H1 (cell line): ENCODE data around the gene TEX10. TPM values are rescaled to one million over a fixed set of nuclear protein-coding genes. Genes with fewer than 3 reads are reported as not detected.

ENCODE experiments used
- CTCF ChIA-PET: fragments of 300-600 bp; sonication (Branson Sonifier 250); formaldehyde crosslinking; loops from one replicate; lab custom pipeline; 2021; ENCODE audit not compliant: partially characterized antibody; lab: Charles Lee
- POLR2A ChIA-PET: fragments of 300-600 bp; sonication (Branson Sonifier 250); formaldehyde crosslinking; loops from one replicate; lab custom pipeline; 2021; ENCODE audit warnings: inconsistent platforms; ENCODE audit not compliant: partially characterized antibody; lab: Charles Lee
- DNase-seq, 2 experiments: peaks; one replicate each; pipeline versions ENCODE4 v3.0.0 to v3.0.0-alpha.2; 2010 to 2022; ENCODE audit warnings: low spot score in 2 of 2, low read depth in 1 of 2, mixed read lengths in 1 of 2
- FAIRE-seq: peaks from 2 replicates; lab custom pipeline; 2011; peaks lifted over from hg19 to GRCh38; lab: Jason Lieb, UNC
- H2AFZ ChIP-seq: 2 replicates; pipeline ENCODE4 v1.8.1; 2012; ENCODE audit warnings: low read length, inconsistent platforms
- H2AK5ac ChIP-seq: 2 replicates; pipeline ENCODE4 v1.6.1; 2013; ENCODE audit warnings: low read depth, low read length
- H2BK120ac ChIP-seq: replicated peaks from 2 replicates; pipeline ENCODE3; 2013; ENCODE audit warnings: low read depth, low read length, inconsistent platforms
- H2BK12ac ChIP-seq: 2 replicates; pipeline ENCODE4 v1.6.1; 2013; ENCODE audit warnings: low read depth, low read length
- H2BK15ac ChIP-seq: 2 replicates; pipeline ENCODE4 v1.6.1; 2013; ENCODE audit warnings: low read length
- H2BK20ac ChIP-seq: 2 replicates; pipeline ENCODE4 v1.6.1; 2013; ENCODE audit warnings: low read length
- H2BK5ac ChIP-seq: 2 replicates; pipeline ENCODE4 v1.6.1; 2013; ENCODE audit warnings: low read depth, low read length
- H3K14ac ChIP-seq: 2 replicates; pipeline ENCODE4 v1.6.1; 2013; ENCODE audit warnings: inconsistent platforms; ENCODE audit not compliant: insufficient read length
- H3K18ac ChIP-seq: 2 replicates; pipeline ENCODE4 v1.6.1; 2013; ENCODE audit warnings: low read length; ENCODE audit errors: extremely low read depth
- H3K23ac ChIP-seq: 2 replicates; pipeline ENCODE4 v1.6.1; 2013; ENCODE audit warnings: inconsistent platforms; ENCODE audit not compliant: insufficient read length
- H3K23me2 ChIP-seq: 2 replicates; pipeline ENCODE4 v1.6.1; 2013; ENCODE audit warnings: low read depth, low read length
- H3K27ac ChIP-seq: 2 replicates; pipeline ENCODE4 v1.6.1; 2011; ENCODE audit warnings: low read depth, low read length, inconsistent platforms
- H3K27me3 ChIP-seq, 4 experiments: replicated peaks in 1 of 4; 1 replicate in 1 of 4; 2 replicates in 3 of 4; pipeline versions ENCODE4 v1.6.1 to v1.8.1; 2011 to 2013; ENCODE audit warnings: low read length in 3 of 4, mild to moderate bottlenecking in 3 of 4, inconsistent platforms in 2 of 4, mixed read lengths in 2 of 4, moderate library complexity in 1 of 4; ENCODE audit not compliant: control insufficient read depth in 3 of 4, insufficient read depth in 3 of 4; ENCODE audit errors: extremely low read depth in 1 of 4
- H3K36me3 ChIP-seq, 4 experiments: 2 replicates each; pipeline versions ENCODE4 v1.6.1 to v1.8.1; 2011 to 2013; ENCODE audit warnings: mild to moderate bottlenecking in 4 of 4, low read length in 3 of 4, moderate library complexity in 2 of 4, control low read depth in 1 of 4, inconsistent platforms in 1 of 4; ENCODE audit not compliant: insufficient read depth in 4 of 4, control insufficient read depth in 2 of 4
- H3K4ac ChIP-seq: replicated peaks from 2 replicates; pipeline ENCODE3; 2013; ENCODE audit warnings: low read length, low read depth, mixed read lengths, inconsistent platforms; ENCODE audit not compliant: insufficient read length
- H3K4me1 ChIP-seq, 4 experiments: replicated peaks in 1 of 4; 1 replicate in 1 of 4; 2 replicates in 3 of 4; pipeline versions ENCODE4 v1.6.1 to v1.8.1; 2011 to 2013; ENCODE audit warnings: low read length in 3 of 4, inconsistent platforms in 2 of 4, mixed read lengths in 1 of 4; ENCODE audit not compliant: insufficient read depth in 4 of 4, control insufficient read depth in 3 of 4
- H3K4me2 ChIP-seq, 2 experiments: 2 replicates each; pipeline versions ENCODE4 v1.6.1 to v1.8.1; 2011 to 2013; ENCODE audit warnings: low read depth in 2 of 2, low read length in 2 of 2, control low read depth in 1 of 2, inconsistent platforms in 1 of 2, mild to moderate bottlenecking in 1 of 2; ENCODE audit not compliant: insufficient read depth in 1 of 2
- H3K4me3 ChIP-seq, 4 experiments: fragments of 200-600, 300-600 bp in 1 of 4; sonication (generic), shearing (Covaris generic), sonication (Bioruptor Twin) in 1 of 4; 2 replicates each; pipeline versions ENCODE4 v1.5.1 to v1.8.1; 2011 to 2016; ENCODE audit warnings: low read length in 4 of 4, low read depth in 3 of 4, control low read depth in 2 of 4, inconsistent platforms in 2 of 4, mild to moderate bottlenecking in 2 of 4, mixed read lengths in 1 of 4, moderate library complexity in 1 of 4; ENCODE audit not compliant: insufficient read depth in 2 of 4; ENCODE audit errors: extremely low read depth in 1 of 4
- H3K56ac ChIP-seq: replicated peaks from 2 replicates; pipeline ENCODE3; 2013; ENCODE audit warnings: low read depth, mild to moderate bottlenecking, mixed read lengths, low read length, inconsistent platforms; ENCODE audit not compliant: insufficient read length
- H3K79me1 ChIP-seq: 2 replicates; pipeline ENCODE4 v1.6.1; 2013; ENCODE audit warnings: low read depth, low read length, control low read depth
- H3K79me2 ChIP-seq, 2 experiments: 2 replicates each; pipeline versions ENCODE4 v1.6.1 to v1.8.1; 2012 to 2013; ENCODE audit warnings: low read length in 2 of 2, mild to moderate bottlenecking in 2 of 2, inconsistent platforms in 1 of 2; ENCODE audit not compliant: insufficient read depth in 2 of 2, control insufficient read depth in 1 of 2
- H3K9ac ChIP-seq, 4 experiments: replicated peaks in 1 of 4; 1 replicate in 1 of 4; 2 replicates in 3 of 4; pipeline versions ENCODE4 v1.6.1 to v1.8.1; 2011 to 2013; ENCODE audit warnings: low read depth in 3 of 4, low read length in 3 of 4, control low read depth in 2 of 4, mild to moderate bottlenecking in 2 of 4, moderate library complexity in 2 of 4, inconsistent platforms in 1 of 4; ENCODE audit errors: extremely low read depth in 1 of 4
- H3K9me3 ChIP-seq, 2 experiments: 2 replicates each; pipeline versions ENCODE4 v1.6.1 to v1.8.1; 2012 to 2013; ENCODE audit warnings: mild to moderate bottlenecking in 2 of 2, moderate library complexity in 2 of 2, control low read depth in 1 of 2, inconsistent platforms in 1 of 2, low read depth in 1 of 2, low read length in 1 of 2, mixed read lengths in 1 of 2; ENCODE audit not compliant: insufficient read depth in 2 of 2
- H4K20me1 ChIP-seq, 2 experiments: replicated peaks in 1 of 2; 2 replicates each; pipeline versions ENCODE3 to v1.8.1; 2011 to 2013; ENCODE audit warnings: inconsistent platforms in 2 of 2, low read length in 2 of 2, mild to moderate bottlenecking in 1 of 2; ENCODE audit not compliant: insufficient read depth in 2 of 2, control insufficient read depth in 1 of 2
- H4K5ac ChIP-seq: 2 replicates; pipeline ENCODE4 v1.6.1; 2013; ENCODE audit warnings: low read length, low read depth, mixed read lengths, inconsistent platforms; ENCODE audit not compliant: insufficient read length
- H4K8ac ChIP-seq: 2 replicates; pipeline ENCODE4 v1.8.0; 2013; ENCODE audit warnings: mild to moderate bottlenecking, moderate library complexity, low read length, inconsistent platforms; ENCODE audit not compliant: insufficient read depth; ENCODE audit errors: extremely low read depth
- H4K91ac ChIP-seq: replicated peaks from 2 replicates; pipeline ENCODE3; 2013; ENCODE audit warnings: low read length, mixed read lengths, inconsistent platforms; ENCODE audit not compliant: insufficient read length
- BACH1 ChIP-seq: IDR thresholded peaks from 2 replicates; pipeline ENCODE4 v1.6.1; 2012; ENCODE audit warnings: low read length, improper control_type of control experiment
- CBX8 ChIP-seq: fragments of 300-800, 300-1000 bp; sonication (generic); IDR thresholded peaks from 2 replicates; pipeline ENCODE4 v1.7.1; 2016; ENCODE audit warnings: low read depth, low read length, borderline replicate concordance
- CEBPB ChIP-seq: IDR thresholded peaks from 2 replicates; pipeline ENCODE4 v1.6.1; 2012; ENCODE audit warnings: low read depth, low read length
- CHD1 ChIP-seq: IDR thresholded peaks from 2 replicates; pipeline ENCODE4 v1.6.1; 2012; ENCODE audit warnings: low read depth, low read length, improper control_type of control experiment
- CTCF ChIP-seq, 3 experiments: IDR thresholded peaks; 1 replicate in 2 of 3; 2 replicates in 1 of 3; pipeline versions ENCODE4 v1.5.1 to v1.6.1; 2011; ENCODE audit warnings: low read length in 3 of 3, mild to moderate bottlenecking in 3 of 3, inconsistent platforms in 2 of 3, low read depth in 1 of 3, moderate library complexity in 1 of 3; ENCODE audit not compliant: insufficient read depth in 1 of 3; ENCODE audit errors: control extremely low read depth in 1 of 3
- MAFK ChIP-seq: IDR thresholded peaks from 2 replicates; pipeline ENCODE4 v1.6.1; 2012; ENCODE audit warnings: low read depth, mild to moderate bottlenecking, improper control_type of control experiment, low read length
- PHF8 ChIP-seq: fragments of 200-600 bp; sonication (generic); conservative IDR thresholded peaks from 2 replicates; pipeline ENCODE4 v1.7.1; 2012; ENCODE audit warnings: low read depth, mild to moderate bottlenecking, inconsistent platforms, low read length, moderate library complexity
- POU5F1 ChIP-seq: IDR thresholded peaks from 2 replicates; pipeline ENCODE4 v1.6.1; 2011; ENCODE audit warnings: low read depth, mild to moderate bottlenecking, low read length, moderate library complexity
- RNF2 ChIP-seq: fragments of 200-900, 300-1000 bp; sonication (generic); IDR thresholded peaks from 2 replicates; pipeline ENCODE4 v1.7.1; 2016; ENCODE audit warnings: borderline replicate concordance, low read depth, mild to moderate bottlenecking, antibody characterized with exemption, low read length; ENCODE audit not compliant: poor library complexity, severe bottlenecking; ENCODE audit errors: missing control alignments
- SAP30 ChIP-seq: fragments of 300-600 bp; sonication (generic); IDR thresholded peaks from 2 replicates; pipeline ENCODE4 v1.7.1; 2012; ENCODE audit warnings: low read length, moderate library complexity, mild to moderate bottlenecking, inconsistent platforms; ENCODE audit not compliant: insufficient read depth, insufficient replicate concordance
- SIN3A ChIP-seq, 2 experiments: IDR thresholded peaks in 1 of 2; conservative IDR thresholded peaks in 1 of 2; 2 replicates each; pipeline ENCODE4 v1.6.1; 2011 to 2012; ENCODE audit warnings: low read length in 2 of 2, improper control_type of control experiment in 1 of 2, low read depth in 1 of 2, mild to moderate bottlenecking in 1 of 2
- WGBS, 2 experiments: shearing (Covaris generic) in 1 of 2; methylation state at CpG; one replicate each; pipeline versions ENCODE4 v1.1.6 to v1.1.7; 2013 to 2015; ENCODE audit warnings: low lambda C conversion rate in 2 of 2, mixed read lengths in 2 of 2, inconsistent platforms in 1 of 2, low coverage in 1 of 2, missing lambda C conversion rate in 1 of 2; ENCODE audit not compliant: insufficient replicate concordance in 2 of 2, insufficient coverage in 1 of 2, insufficient read length in 1 of 2; ENCODE audit errors: extremely low coverage in 1 of 2, missing lambda C conversion rate in 1 of 2; 5-methylcytosine and 5-hydroxymethylcytosine counted together
- polyA plus RNA-seq, 7 experiments: library from polyadenylated mRNA; depleted of rRNA in 3 of 7; stranded (reverse) in 5 of 7; unstranded in 2 of 7; fragments of >200 nt in 5 of 7; fragments of 200-250 nt in 2 of 7; gene quantifications; 1 replicate in 5 of 7; 2 replicates in 1 of 7; 4 replicates in 1 of 7; pipeline versions ENCODE4 v1.2.1 to v1.2.3, GENCODE V29; 2011 to 2013; ENCODE audit warnings: missing spikeins in 2 of 7, mixed read lengths in 2 of 7
- total RNA-seq: library from RNA; stranded (reverse); fragmentation: NEBNext Ultra II Directional; extraction: Animal tissue kit (Norgen Biotek cat#: 25700); gene quantifications from 2 replicates; pipeline ENCODE4 v1.2.1, GENCODE V29; 2021

Gene TEX10
- total and polyA plus RNA-seq, 2 of the 8 experiments (the other 6 are each of a cell fraction or from before 2014, with no cell fraction given): 46.9 to 81.0 TPM

- CTCF ChIA-PET: interaction anchor here (0.6 to 1.4 kb wide), 5 partner anchors 25 to 1110 kb away, joined by 3 to 4 read pairs (median 3); no protein-coding TSS in a partner anchor
- no peak overlapping the region for H2BK20ac ChIP-seq
- TF ChIP-seq MAFK (no peak), SIN3A (conservative IDR thresholded peaks at IDR 0.05 in 1 of 2, IDR thresholded peaks at IDR 0.05 in 1 of 2; ENCODE audit: low read depth in 1 of 2, low read length in 2 of 2) (no peak), POU5F1 (no peak), CEBPB (no peak), CBX8 (no peak), CTCF (IDR thresholded peaks at IDR 0.05; ENCODE audit: control extremely low read depth in 1 of 3, insufficient read depth in 1 of 3, low read depth in 1 of 3, low read length in 3 of 3) (no peak), BACH1 (no peak), RNF2 (no peak), SAP30 (no peak), CHD1 (no peak), PHF8 (no peak)
- no peak overlapping the region for H3K56ac ChIP-seq
- H4K20me1 ChIP-seq: peaks cover 6 to 13% of the 10 kb centered on the region in 2 experiments
- no peak overlapping the region for H3K4ac ChIP-seq
- POLR2A ChIA-PET: interaction anchor here (1.1 to 1.6 kb wide), 2 partner anchors 10 to 30 kb away, joined by 4 read pairs; no protein-coding TSS in a partner anchor
- 86% methylated on average over 2 of the region's 2 CpGs; no CpG with 5 or more reads in 1 of the 2 experiments for WGBS, 2 experiments
- no peak overlapping the region for H2BK15ac ChIP-seq
- H3K14ac ChIP-seq: no peak overlapping the region
- no peaks in the 10 kb centered on the region for H3K79me1 ChIP-seq
- H2BK5ac ChIP-seq: no peak overlapping the region
- H3K4me3 ChIP-seq: no peak overlapping the region
- H4K8ac ChIP-seq: no peak overlapping the region
- H3K79me2 ChIP-seq: no peaks in the 10 kb centered on the region
- peaks cover 2% of the 10 kb centered on the region; the same call in 1 of the 2 replicates for H3K23me2 ChIP-seq
- H3K23ac ChIP-seq: no peak overlapping the region
- H2BK12ac ChIP-seq: no peak overlapping the region
- H3K4me2 ChIP-seq: no peak overlapping the region
- H4K5ac ChIP-seq: no peak overlapping the region
- no peak overlapping the region for H4K91ac ChIP-seq
- H2AFZ ChIP-seq: no peak overlapping the region
- no peak overlapping the region for H2AK5ac ChIP-seq
- no peak overlapping the region for H3K9ac ChIP-seq
- no peaks in the 10 kb centered on the region for H3K27me3 ChIP-seq
- FAIRE-seq (no peak), DNase-seq (no peak)
- H3K9me3 ChIP-seq: no peaks in the 10 kb centered on the region
- H2BK120ac ChIP-seq: no peak overlapping the region
- H3K18ac ChIP-seq: no peak overlapping the region
- no peaks in the 10 kb centered on the region for H3K4me1 ChIP-seq
- H3K27ac ChIP-seq: no peak overlapping the region
- peaks cover 2 to 31% (median 14%) of the 10 kb centered on the region in 4 experiments; a peak in 6 of 8 replicates for H3K36me3 ChIP-seq
Measured at GRCh38 chr9:100295240-100295639, 57.5 kb downstream of the TEX10 start.
